ENCODE results near the gene SCAMP2.

- TF ChIP-seq, protein P1, sequence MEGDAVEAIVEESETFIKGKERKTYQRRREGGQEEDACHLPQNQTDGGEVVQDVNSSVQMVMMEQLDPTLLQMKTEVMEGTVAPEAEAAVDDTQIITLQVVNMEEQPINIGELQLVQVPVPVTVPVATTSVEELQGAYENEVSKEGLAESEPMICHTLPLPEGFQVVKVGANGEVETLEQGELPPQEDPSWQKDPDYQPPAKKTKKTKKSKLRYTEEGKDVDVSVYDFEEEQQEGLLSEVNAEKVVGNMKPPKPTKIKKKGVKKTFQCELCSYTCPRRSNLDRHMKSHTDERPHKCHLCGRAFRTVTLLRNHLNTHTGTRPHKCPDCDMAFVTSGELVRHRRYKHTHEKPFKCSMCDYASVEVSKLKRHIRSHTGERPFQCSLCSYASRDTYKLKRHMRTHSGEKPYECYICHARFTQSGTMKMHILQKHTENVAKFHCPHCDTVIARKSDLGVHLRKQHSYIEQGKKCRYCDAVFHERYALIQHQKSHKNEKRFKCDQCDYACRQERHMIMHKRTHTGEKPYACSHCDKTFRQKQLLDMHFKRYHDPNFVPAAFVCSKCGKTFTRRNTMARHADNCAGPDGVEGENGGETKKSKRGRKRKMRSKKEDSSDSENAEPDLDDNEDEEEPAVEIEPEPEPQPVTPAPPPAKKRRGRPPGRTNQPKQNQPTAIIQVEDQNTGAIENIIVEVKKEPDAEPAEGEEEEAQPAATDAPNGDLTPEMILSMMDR (conservative IDR thresholded peaks at IDR 0.05; ENCODE audit: low read depth in 2 of 2) = no peak
- TF ChIP-seq EZH2 (IDR thresholded peaks at IDR 0.05; ENCODE audit: low read depth, unreplicated experiment) = no peak
Observed at GRCh38 chr15:74913041-74913440, 39.9 kb upstream of the SCAMP2 start.

Data from GM23338 (cell line).